ENCODE measurements around the gene KDM1B.
"Not testable (repeated sequence)": the region's sequence is repeated elsewhere in the genome, so short reads cannot be mapped to it uniquely, and the experiment has no call there.

KDM1B gene

DNA sequence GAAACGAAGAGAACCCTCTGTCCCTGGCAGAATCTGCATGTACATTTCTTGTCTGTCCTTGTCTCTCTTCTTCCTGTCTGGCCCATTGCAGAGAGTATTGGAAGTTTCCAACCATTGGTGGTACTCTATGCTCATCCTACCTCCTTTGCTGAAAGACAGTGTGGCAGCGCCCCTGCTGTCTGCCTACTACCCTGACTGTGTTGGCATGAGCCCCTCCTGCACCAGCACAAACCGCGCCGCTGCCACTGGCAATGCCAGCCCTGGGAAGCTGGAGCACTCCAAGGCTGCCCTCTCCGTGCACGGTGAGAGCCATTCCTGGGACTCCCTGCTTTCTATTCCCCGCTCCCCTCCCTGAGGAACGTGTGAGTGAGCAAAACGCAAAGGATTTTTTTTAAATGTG, 32.5 kb downstream of the KDM1B start:
- no peak for DNase-seq

DNA sequence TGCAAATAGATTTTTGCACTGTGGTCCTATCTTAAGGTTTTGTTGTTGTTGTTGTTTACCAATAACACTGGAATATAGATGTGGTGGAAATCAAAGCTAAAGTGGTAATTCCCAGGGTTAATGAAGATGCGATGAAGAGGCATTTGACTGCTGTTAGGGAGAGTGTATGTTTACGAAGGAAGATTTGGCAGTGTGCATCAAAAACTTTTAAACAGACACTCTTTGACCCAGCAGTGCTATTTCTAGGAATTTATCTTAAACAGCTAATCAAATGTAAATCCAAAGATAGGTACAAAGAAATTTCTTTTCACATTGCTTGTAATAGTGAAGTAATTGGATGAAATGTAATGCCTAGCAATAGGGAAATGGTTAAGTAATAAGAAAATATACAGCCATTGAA, 34.0 kb downstream of the KDM1B start:
- DNase-seq, result no peak

DNA sequence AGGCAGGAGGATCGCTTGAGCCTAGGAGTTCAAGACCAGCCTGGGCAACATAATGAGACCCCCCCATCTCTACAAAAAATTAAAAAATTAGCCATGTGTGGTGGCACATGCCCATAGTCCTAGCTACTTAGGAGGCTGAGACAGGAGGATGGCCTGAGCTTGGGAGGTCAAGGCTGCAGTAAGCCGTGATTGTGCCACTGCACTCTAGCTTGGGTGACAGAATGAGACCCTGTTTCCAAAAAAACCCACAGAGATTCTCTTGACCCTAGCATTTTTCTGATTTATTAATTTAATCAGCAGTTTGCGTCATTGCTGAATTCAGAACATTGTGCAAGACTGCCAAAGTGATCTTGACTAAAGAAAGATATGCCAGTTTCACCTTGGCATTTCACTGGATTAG, 36.8 kb downstream of the KDM1B start:
- no peak for DNase-seq

DNA sequence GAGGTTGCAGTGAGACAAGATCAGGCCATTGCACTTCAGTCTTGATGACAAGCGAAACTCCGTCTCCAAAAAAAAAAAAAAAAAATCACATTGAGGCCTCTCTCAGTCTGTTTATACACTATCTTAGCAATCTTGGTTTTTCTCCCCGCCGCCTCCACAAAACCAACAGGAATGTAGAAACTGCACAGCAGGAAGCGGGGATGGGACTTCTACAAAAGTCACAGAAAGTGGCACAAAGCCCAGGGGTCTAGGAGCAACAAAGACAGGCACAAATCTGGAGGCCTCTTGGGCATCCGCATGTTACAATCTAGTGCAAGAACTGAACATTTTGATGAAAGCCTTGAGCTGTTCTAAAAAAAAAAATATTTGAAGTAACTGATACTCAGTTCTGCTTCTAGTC, 48.6 kb downstream of the KDM1B start:
- DNase-seq, result peak in 1 of 56 donors; percentile 3

DNA sequence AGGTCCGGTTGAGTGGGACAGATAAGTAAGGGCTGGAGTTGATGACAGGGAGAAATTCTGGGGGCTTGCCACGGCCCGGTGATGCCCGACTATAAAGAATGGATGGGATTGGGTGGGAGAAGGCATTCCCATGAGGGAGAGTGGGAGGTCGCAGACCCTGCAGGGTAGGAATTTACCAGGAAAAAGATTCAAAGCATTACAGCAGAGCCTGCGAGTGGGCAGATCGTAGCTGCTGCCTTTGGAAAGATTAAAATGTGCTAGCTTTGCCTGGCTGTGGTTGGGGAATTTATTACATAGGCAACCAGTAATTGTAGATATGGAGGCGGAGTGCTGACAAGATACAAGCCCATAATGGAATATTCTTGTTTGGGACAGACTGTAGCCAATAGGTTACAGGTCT, 49.5 kb downstream of the KDM1B start:
- DNase-seq, result no peak

DNA sequence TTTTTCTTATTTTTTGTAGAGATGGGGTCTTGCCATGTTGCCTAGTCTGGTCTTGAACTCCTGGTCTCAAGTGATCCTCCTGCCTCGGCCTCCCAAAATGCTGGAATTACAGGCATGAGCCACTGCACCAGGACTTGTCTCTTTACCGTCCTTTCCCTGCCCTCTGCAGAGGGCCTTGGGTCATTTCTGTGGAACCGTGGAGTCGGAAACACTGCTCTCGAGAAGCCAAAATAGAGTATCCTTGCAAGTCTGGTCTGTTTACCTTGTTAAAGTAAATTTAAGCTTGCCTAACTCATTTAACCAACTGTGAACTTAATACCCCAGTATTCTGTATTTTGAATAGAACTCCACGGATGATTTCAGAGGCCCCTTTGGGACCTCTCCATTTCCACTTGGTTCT, 51.4 kb downstream of the KDM1B start:
- DNase-seq, result no peak

DNA sequence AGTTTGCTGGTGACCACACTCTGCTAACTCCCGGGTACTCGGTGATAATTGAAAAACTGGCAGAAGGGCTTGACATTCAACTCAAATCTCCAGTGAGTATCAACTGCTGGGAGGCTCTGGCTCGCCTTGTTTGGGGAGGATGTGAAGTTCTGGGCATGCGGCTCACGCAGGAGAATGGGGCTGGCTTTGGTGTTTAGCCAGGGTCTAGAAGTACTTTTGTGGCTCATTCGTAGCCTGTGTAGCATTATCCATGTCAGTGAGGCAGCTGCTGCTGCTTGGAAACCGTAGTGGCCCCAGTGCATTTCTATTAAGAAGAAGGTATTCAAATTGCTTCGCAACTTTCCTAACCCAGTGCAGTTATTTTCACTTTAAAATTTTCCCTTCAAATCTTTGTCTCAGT, 52.2 kb downstream of the KDM1B start:
- peak in 34 of 56 donors; percentile 4 to 72 (median 20) for DNase-seq

DNA sequence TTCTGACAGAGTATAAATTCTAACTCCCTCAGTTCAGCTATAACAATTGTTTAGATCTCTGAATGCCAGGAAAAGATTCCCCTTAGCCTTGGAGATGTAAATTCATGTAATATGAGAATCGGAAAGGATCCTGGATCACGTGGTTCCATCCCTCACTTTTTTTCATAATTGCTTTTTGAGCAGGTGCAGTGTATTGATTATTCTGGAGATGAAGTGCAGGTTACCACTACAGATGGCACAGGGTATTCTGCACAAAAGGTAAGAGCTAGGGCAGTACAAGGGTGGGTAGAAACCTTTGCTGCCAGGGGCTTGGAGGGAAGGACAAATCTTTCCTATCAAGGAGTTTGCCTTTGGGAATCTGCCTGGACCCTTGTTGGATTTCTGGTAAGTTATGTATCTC, 52.7 kb downstream of the KDM1B start:
- no peak for DNase-seq

DNA sequence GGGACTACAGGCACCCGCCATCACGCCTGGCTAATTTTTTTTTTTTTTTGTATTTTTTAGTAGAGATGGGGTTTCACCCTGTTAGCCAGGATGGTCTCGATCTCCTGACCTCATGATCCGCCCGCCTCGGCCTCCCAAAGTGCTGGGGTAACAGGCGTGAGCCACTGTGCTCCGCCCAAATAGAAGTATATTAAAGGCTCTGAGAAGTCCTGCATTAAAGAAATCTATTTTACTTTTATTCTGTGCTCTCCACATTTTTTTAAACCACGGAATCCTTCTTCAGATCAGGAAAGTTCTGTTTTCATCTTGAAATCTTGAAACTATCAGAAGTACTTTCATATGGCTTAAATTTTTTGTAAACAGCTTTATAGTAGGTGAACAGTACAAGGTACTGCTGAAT, 53.6 kb downstream of the KDM1B start:
- DNase-seq, result not testable (repeated sequence)

DNA sequence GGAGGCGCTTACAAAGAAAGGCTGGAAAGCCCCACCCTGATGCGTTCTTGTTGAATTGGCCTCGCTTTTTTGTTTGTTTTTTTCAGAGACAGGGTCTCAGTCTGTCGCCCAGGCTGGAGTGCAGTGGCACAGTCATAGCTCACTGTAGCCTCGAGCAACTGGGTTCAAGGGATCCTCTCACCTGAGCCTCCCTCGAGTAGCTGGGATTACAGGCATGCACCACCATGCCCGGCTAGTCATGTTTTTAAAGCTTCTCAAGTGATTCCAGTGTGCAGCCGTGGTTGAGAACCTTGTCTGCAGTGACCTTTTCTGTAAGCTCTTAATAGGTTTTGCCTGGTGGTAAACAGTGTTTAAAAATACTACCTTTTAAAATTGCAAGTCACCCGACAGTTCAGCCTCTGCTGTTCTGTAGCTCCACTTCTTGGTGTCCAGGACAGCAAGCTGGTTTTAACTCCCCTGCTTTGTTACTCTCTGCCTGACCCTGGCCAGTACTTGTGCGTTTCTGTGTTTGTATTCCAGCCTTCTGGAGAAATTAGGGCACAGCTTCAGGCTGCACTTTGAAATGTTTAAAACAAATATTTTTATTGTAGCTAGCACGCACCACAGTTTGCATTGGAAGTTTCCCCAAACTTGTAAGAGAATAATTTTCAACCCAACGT, 54.4 kb downstream of the KDM1B start:
- DNase-seq, result peak in 2 of 56 donors; percentile 4 to 5

DNA sequence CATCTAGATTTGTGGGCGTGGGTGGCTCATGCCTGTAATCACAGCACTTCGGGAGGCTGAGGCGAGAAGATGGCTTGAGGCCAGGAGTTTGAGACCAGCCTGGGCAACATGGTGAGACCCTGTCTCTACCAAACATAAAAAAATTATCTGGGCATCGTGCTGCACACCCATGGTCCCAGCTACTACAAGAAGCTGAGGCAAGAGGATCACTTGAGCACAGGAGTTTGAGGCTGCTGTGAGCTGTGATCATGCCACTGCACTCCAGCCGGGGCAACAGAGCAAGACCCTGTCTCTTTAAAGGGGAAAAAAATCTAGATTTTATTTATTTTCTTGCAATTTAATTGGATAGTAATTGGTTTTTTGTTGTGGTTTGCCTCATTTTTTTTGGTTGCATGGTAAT, 55.5 kb downstream of the KDM1B start:
- DNase-seq, result no peak

DNA sequence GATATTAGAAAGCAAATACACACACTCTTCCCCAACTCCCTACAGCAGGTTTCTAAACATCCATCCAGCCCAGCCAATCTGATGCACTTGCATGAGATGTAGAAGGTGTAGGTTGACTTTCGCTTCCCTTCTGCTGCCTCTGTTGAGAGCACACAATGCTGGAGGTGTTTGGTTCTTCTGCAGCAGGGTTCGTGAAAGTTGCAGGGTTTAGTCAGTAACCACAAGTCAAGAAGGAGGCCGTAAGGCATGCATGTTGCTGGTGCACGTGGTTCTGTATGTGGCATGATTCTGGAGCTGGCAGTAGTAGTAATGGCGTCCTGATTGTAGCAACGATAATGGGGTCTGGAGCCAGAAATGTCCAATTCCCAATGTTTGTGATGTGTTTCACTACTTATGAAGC, 56.1 kb downstream of the KDM1B start:
- DNase-seq, result no peak

DNA sequence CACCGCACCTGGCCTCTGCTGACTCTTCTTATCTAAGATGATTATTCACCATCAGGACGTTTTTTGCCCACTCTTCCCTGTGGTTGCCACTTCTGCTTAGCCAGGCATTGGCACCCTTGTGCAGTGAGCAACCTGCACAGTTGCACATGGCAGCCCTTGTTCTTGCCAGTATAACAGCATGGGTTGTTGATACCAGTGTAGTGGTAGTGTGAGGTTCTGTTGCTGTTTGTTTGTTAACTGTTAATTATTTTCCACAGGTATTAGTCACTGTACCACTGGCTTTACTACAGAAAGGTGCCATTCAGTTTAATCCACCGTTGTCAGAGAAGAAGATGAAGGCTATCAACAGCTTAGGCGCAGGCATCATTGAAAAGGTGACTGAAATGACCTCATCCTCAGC, 57.0 kb downstream of the KDM1B start:
- DNase-seq, result no peak

DNA sequence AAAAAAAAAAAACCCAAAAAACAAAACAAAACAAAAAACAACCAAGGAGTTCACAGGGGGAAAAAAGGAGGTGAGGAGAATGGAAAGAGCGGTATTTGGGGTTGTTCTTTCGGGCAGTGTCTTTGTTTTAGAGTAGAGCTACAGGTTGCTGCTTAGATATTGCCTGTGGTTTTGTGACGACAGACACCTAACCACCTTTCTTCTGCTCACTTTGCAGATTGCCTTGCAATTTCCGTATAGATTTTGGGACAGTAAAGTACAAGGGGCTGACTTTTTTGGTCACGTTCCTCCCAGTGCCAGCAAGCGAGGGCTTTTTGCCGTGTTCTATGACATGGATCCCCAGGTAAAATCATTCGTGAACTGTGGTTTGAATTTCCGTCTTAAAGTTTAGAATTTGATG, 58.2 kb downstream of the KDM1B start:
- no peak for DNase-seq

DNA sequence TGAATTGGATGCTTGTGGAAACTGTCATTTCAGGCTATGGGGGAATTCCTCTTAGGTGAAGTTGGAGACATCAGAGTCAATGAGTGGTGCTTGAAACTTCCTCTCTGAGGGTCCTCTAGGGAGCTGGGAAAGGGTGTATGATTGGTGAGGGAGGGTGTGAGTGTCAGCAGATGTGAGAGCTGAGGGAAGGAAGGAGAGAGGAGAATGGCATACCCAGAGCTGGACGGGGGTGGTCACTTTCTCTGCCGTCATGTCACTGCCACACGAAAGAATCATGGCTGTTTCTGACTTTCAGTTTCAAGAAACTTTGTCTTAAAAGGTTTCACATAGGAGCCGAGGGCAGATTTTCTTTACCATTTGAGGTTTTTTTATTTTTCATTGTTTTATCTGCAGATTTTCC, 58.8 kb downstream of the KDM1B start:
- no peak for DNase-seq

DNA sequence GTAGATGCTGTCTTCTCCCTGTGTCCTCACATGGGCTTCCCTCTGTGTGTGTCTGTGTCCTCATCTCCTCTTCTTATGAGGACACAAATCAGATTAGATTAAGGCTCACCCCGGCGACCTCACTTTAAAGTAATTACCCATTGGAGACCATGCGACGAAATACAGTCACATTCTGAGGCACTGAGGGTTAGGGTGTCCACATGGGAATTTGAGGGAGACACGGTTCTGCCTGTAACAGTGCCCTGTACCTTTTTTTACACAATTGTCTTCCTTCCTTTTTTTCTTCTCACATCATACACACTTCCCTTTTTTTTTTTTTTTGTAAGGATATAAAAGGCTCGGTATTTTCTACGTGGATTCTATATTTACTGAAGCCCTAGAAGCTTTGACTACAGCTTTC, 60.2 kb downstream of the KDM1B start:
- no peak for DNase-seq

DNA sequence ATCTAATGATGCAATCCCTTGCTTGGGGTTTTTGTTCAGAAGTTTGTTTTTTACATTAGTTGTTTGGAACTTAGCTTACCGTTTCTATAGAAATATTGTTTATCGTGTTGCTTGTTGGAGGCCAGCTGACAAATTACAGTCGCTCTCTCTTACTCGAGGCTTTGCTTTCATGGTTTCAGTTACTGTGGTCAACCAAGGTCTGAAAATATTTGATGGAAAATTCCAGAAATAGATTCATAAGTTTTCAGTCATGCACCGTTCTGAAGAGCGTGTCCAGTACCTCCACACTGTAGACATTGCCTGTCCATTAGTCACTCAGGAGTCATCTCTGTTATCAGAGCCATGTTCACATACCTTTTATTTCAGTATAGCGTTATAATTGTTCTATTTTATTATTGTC, 61.2 kb downstream of the KDM1B start:
- no peak for DNase-seq

DNA sequence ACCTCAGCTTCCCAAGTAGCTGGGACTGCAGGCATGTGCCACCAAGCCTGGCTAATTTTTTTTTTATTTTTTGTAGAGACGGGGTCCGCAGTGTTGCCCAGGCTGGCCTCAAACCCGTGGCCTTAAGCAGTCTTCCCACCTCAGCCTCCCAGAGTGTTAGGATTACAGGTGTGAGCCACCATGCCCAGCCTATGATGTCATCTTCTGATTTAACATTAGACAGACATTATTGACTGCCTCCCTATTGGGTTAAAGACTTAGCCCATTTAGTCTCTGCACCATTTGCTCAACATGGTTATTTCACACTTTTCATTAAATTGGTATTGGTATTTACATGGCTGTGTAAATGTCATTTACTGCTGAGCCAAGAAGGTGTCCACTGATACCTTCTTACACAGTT, 63.0 kb downstream of the KDM1B start:
- no peak for DNase-seq

DNA sequence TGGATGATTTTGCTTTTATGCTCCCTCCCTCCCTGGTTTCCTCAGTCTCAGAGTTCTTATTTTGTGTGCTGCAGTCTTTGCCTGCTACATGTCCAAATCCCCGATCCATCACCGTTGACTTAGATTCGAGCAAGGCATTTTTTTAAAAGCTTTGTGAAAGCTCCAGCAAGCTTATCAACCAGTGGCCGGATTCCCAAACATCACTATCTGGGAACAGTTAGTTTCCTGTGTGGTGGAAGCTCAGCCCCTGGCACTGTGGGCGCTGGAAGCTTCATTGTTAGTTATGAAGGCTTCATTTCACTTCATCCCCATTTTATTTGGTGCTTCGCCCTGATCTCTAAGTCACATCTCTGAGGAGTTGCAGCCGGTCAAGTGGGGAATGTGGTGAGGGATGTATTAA, 64.4 kb downstream of the KDM1B start:
- no peak for DNase-seq

DNA sequence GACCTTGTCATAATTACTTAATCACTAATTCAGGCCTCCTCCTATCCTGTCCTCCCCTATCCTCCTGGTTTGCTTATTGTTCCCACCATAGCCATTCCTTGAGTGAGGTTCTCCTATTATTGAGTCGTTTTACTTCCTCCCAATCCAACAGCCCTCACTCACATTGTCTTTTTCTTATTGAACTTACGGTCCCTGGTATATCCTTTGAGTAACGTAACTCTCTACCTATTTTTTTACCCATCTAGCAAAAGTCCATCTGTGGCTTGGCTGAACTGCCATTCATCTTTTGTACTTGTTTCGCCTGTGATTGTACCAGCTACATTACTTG, 66.0 kb downstream of the KDM1B start:
- no peak for DNase-seq

DNA sequence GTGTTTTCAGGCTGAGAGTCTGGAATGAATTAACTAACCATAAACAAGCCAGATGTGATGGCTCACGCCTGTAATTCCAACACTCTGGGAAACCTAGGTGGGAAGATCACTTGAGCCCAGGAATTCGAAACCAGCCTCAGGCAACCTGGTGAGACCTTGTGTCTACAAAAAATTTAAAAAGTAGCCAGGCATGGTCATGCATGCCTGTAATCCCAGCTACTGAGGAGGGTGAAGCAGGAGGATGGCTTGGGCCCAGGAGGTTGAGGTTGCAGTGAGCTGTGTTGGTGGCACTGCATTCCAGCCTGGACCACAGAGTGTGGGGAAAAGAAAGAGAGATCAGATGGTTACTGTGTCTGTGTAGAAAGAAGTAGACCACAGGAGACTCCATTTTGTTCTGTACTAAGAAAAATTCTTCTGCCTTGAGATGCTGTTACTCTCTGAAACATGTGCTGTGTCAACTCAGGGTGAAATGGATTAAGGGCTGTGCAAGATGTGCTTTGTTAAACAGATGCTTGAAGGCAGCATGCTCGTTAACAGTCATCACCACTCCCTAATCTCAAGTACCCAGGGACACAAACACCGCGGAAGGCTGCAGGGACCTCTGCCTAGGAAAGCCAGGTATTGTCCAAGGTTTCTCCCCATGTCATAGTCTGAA, 71.4 kb downstream of the KDM1B start:
- DNase-seq, result not testable (repeated sequence)

DNA sequence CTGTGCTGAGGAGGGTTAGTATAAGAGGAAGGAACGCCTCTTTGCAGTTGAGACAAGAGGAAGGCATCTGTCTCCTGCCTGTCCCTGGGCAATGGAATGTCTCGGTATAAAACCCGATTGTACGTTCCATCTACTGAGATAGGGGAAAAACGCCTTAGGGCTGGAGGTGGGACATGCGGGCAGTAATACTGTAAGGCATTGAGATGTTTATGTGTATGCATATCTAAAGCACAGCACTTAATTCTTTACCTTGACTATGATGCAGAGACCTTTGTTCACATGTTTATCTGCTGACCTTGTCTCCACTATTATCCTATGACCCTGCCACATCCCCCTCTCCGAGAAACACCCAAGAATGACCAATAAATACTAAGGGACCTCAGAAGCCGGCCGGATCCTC, 71.9 kb downstream of the KDM1B start:
- DNase-seq, result not testable (repeated sequence)

DNA sequence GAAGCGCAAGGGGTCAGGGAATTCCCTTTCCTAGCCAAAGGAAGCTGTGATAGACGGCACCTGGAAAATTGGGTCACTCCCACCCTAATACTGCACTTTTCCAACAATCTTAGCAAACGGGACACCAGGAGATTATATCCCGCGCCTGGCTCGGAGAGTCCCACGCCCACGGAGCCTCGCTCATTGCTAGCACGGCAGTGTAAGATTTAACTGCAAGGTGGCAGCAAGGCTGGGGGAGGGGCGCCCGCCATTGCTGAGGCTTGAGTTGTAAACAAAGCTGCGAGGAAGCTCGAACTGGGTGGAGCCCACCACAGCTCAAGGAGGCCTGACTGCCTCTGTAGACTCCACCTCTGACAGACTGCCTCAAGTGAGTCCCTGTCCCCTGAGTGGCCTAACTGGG, 73.4 kb downstream of the KDM1B start:
- DNase-seq, result not testable (repeated sequence)

DNA sequence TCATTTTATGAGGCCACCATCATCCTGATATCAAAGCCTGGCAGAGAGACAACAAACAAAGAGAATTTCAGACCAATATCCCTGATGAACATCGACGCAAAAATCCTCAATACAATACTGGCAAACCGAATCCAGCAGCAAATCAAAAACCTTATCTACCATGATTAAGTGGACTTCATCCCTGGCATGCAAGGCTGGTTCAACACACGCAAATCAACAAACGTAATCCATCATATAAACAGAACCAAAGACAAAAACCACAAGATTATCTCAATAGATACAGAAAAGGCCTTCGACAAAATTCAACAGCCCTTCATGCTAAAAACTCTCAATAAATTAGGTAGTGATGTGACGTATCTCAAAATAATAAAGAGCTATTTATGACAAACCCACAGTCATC, 76.6 kb downstream of the KDM1B start:
- DNase-seq, result not testable (repeated sequence)

Data from amygdala (tissue), 56 donors.